Hepatocyte (in vitro differentiated cells): ENCODE results near the gene SOX13.

ENCODE experiments used
- CTCF ChIP-seq: fragments of 200-600 bp; sonication (generic); IDR thresholded peaks from 2 replicates; pipeline ENCODE4 v1.5.1; 2016; ENCODE audit warnings: antibody characterized with exemption, mild to moderate bottlenecking; ENCODE audit not compliant: poor library complexity
- EZH2 ChIP-seq: fragments of 200-600 bp; sonication (generic); IDR thresholded peaks from 2 replicates; pipeline ENCODE4 v1.6.1; 2016; ENCODE audit warnings: antibody characterized with exemption, mild to moderate bottlenecking, borderline replicate concordance
- EZH2phosphoT487 ChIP-seq: fragments of 200-600 bp; sonication (generic); IDR thresholded peaks from one replicate; pipeline ENCODE4 v1.6.1; 2018; ENCODE audit warnings: antibody characterized with exemption, mild to moderate bottlenecking, low read depth, moderate library complexity; ENCODE audit not compliant: unreplicated experiment, severe bottlenecking

GRCh38 chr1:204083491-204083890, 10.6 kb downstream of the SOX13 start:
- TF ChIP-seq CTCF (no peak), EZH2 (no peak), EZH2phosphoT487 (no peak)
